Thyroid gland (tissue), 4 donors: ENCODE data around the gene SUN2. TPM values are rescaled to one million over a fixed set of nuclear protein-coding genes. Genes with fewer than 3 reads are reported as not detected.
A peak's percentile ranks its signal among the peaks of the same experiment; 100 is the strongest.

Experiments
- DNase-seq, 2 donors: peaks; one replicate each; pipeline ENCODE4 v3.0.0-alpha.2; 2019
- H3K27ac ChIP-seq, 3 donors: fragments of 200-600 bp; sonication (generic); 1 replicate in 2 of 3; 2 replicates in 1 of 3; pipeline ENCODE4 v1.5.1; 2016 to 2019; ENCODE audit warnings: mild to moderate bottlenecking in 1 of 3, moderate library complexity in 1 of 3
- H3K27me3 ChIP-seq: fragments of 200-600 bp; sonication (generic); one replicate; pipeline ENCODE4 v1.5.1; 2019
- H3K36me3 ChIP-seq, 2 donors: fragments of 200-600 bp; sonication (generic); one replicate each; pipeline ENCODE4 v1.5.1; 2016 to 2019
- H3K4me1 ChIP-seq, 2 donors: fragments of 200-600 bp; sonication (generic); one replicate each; pipeline ENCODE4 v1.5.1; 2017 to 2019
- H3K4me3 ChIP-seq, 3 donors: fragments of 200-600 bp; sonication (generic); replicated peaks in 1 of 3; 1 replicate in 2 of 3; 2 replicates in 1 of 3; pipeline ENCODE4 v1.5.1; 2016; ENCODE audit warnings: mild to moderate bottlenecking in 1 of 3
- H3K9me3 ChIP-seq: fragments of 200-600 bp; sonication (generic); one replicate; pipeline ENCODE4 v1.5.1; 2017
- CTCF ChIP-seq, 6 experiments: fragments of 200-600 bp in 3 of 6; fragments of 450-650 bp in 3 of 6; sonication (generic) in 3 of 6; IDR thresholded peaks; one replicate each; pipeline ENCODE4 v1.5.1; 2016 to 2019; ENCODE audit warnings: antibody characterized with exemption in 6 of 6, mild to moderate bottlenecking in 2 of 6, inconsistent platforms in 1 of 6, moderate library complexity in 1 of 6
- POLR2A ChIP-seq, 2 donors: fragments of 450-650 bp; IDR thresholded peaks; one replicate each; pipeline ENCODE4 v1.6.1; 2017; ENCODE audit warnings: antibody characterized with exemption in 2 of 2, mild to moderate bottlenecking in 2 of 2, moderate library complexity in 1 of 2
- WGBS, 2 donors: methylation state at CpG; one replicate each; pipeline ENCODE4 v1.1.5; 2017; 5-methylcytosine and 5-hydroxymethylcytosine counted together
- intact Hi-C: fragments of 100-400 bp; cut with DNase I; formaldehyde crosslinking; loops from one replicate; pipeline ENCODE4 v1.15.1; 2023
- total RNA-seq, 4 donors: library from RNA; depleted of rRNA; stranded (reverse); fragments of >200 nt; gene quantifications; one replicate each; pipeline ENCODE4 v1.2.3, GENCODE V29; 2016

Gene SUN2
- total RNA-seq, 4 donors from 2014 or later = 137 to 356 (median 153) TPM

GRCh38 chr22:38733724-38734381 is 21.9 kb downstream of the SUN2 start:
- Histone ChIP-seq H3K27ac (peak overlapping the region; percentile 74 to 92 (median 85)), H3K36me3 (peaks cover 52 to 67% of the 10 kb centered on the region in 2 donors), H3K9me3 (no peaks in the 10 kb centered on the region), H3K4me3 (no peak overlapping the region), H3K27me3 (no peaks in the 10 kb centered on the region), H3K4me1 (peaks cover 22 to 45% of the 10 kb centered on the region in 2 donors)
- intact Hi-C loops = no loop called here
- TF ChIP-seq POLR2A (IDR thresholded peaks at IDR 0.05) (peak in 1 of 2 donors; percentile 34), CTCF (IDR thresholded peaks at IDR 0.05) (peak in 1 of 6 experiments; percentile 8)
- peak; percentile 96 to 97 for DNase-seq
- WGBS, 2 donors = 26 to 46% methylated on average over 7 to 8 of the region's 8 CpGs

- peaks cover 22 to 45% of the 10 kb centered on the region in 2 donors for H3K4me1 ChIP-seq
- TF ChIP-seq CTCF (IDR thresholded peaks at IDR 0.05) (peak in 5 of 6 experiments; percentile 26 to 46 (median 38)), POLR2A (IDR thresholded peaks at IDR 0.05) (no peak)
- H3K4me3 ChIP-seq = no peak overlapping the region
- WGBS, 2 donors = 54 to 76% methylated on average over 4 of the region's 4 CpGs
- H3K27ac ChIP-seq = peak overlapping the region; percentile 60 to 92 (median 85)
- no peaks in the 10 kb centered on the region for H3K9me3 ChIP-seq
- H3K27me3 ChIP-seq = no peaks in the 10 kb centered on the region
- no peak for DNase-seq
- intact Hi-C loops = no loop called here
- peaks cover 52 to 67% of the 10 kb centered on the region in 2 donors for H3K36me3 ChIP-seq
Measured at GRCh38 chr22:38733329-38733723, 22.5 kb downstream of the SUN2 start.

GRCh38 chr22:38732251-38732815 is 23.5 kb downstream of the SUN2 start:
- peaks cover 22 to 45% of the 10 kb centered on the region in 2 donors for H3K4me1 ChIP-seq
- peaks cover 52 to 68% of the 10 kb centered on the region in 2 donors for H3K36me3 ChIP-seq
- intact Hi-C loops = no loop called here
- 68 to 83% methylated on average over 13 of the region's 13 CpGs for WGBS, 2 donors
- H3K27me3 ChIP-seq = no peaks in the 10 kb centered on the region
- H3K27ac ChIP-seq = peak overlapping the region in 2 of 3 donors; percentile 85 to 92
- no peaks in the 10 kb centered on the region for H3K9me3 ChIP-seq
- no peak overlapping the region for H3K4me3 ChIP-seq
- DNase-seq = peak in 1 of 2 donors; percentile 56
- TF ChIP-seq POLR2A (IDR thresholded peaks at IDR 0.05) (no peak), CTCF (IDR thresholded peaks at IDR 0.05) (no peak)

GRCh38 chr22:38731703-38732161 is 24.1 kb downstream of the SUN2 start:
- Histone ChIP-seq H3K27me3 (no peaks in the 10 kb centered on the region), H3K36me3 (peaks cover 57 to 68% of the 10 kb centered on the region in 2 donors), H3K9me3 (no peaks in the 10 kb centered on the region), H3K27ac (peak overlapping the region in 2 of 3 donors; percentile 33 to 92), H3K4me3 (no peak overlapping the region), H3K4me1 (peaks cover 22 to 45% of the 10 kb centered on the region in 2 donors)
- TF ChIP-seq POLR2A (IDR thresholded peaks at IDR 0.05) = no peak
- TF ChIP-seq CTCF (IDR thresholded peaks at IDR 0.05) = no peak
- DNase-seq = no peak
- intact Hi-C loops = no loop called here
- WGBS, 2 donors = 88 to 95% methylated on average over 5 to 6 of the region's 6 CpGs

- 95 to 98% methylated on average over 13 of the region's 13 CpGs for WGBS, 2 donors
- no peaks in the 10 kb centered on the region for H3K9me3 ChIP-seq
- H3K4me3 ChIP-seq = no peak overlapping the region
- no peak for DNase-seq
- H3K27ac ChIP-seq = no peak overlapping the region
- TF ChIP-seq CTCF (IDR thresholded peaks at IDR 0.05) (no peak), POLR2A (IDR thresholded peaks at IDR 0.05) (no peak)
- H3K27me3 ChIP-seq = no peaks in the 10 kb centered on the region
- intact Hi-C loops = no loop called here
- H3K4me1 ChIP-seq = peaks cover 22 to 37% of the 10 kb centered on the region in 2 donors
- peaks cover 60 to 67% of the 10 kb centered on the region in 2 donors for H3K36me3 ChIP-seq
Measured at GRCh38 chr22:38730411-38730871, 25.4 kb downstream of the SUN2 start.
